ENCODE results near the gene GIT1. TPM values are rescaled to one million over a fixed set of nuclear protein-coding genes. Genes with fewer than 3 reads are reported as not detected.

The GIT1 gene
- total RNA-seq, 1 experiment from 2014 or later: 46.5 TPM

- H3K4me1 ChIP-seq: no peaks in the 10 kb centered on the region
- no peak overlapping the region for H3K4me3 ChIP-seq (ENCODE audit: low read depth, low read length)
- intact Hi-C loops (cut with micrococcal nuclease; ENCODE audit: unreplicated experiment): no loop called here
- H3K4me3 Mint-ChIP-seq (ENCODE audit: unreplicated experiment): no peak overlapping the region
- H3K36me3 ChIP-seq (ENCODE audit: control insufficient read depth, insufficient read depth, low read length): peaks cover 4% of the 10 kb centered on the region
- POLR2A ChIA-PET: interaction anchor here (1.1 kb wide), 1 partner anchor 9 kb away, joined by 3 read pairs; no protein-coding TSS in a partner anchor
- TF ChIP-seq CTCF (IDR thresholded peaks at IDR 0.05; ENCODE audit: insufficient read depth in 1 of 2, low read depth in 1 of 2, low read length in 1 of 2, severe bottlenecking in 1 of 2, unreplicated experiment in 1 of 2): no peak
- CTCF ChIA-PET: interaction anchor here (2.6 kb wide), 1 partner anchor 10 kb away, joined by 15 read pairs; the partner anchor contains the start of gene ANKRD13B
- H3K27me3 ChIP-seq (replicated peaks; ENCODE audit: control insufficient read depth, insufficient read depth, low read length): no peaks in the 10 kb centered on the region
- H3K9me3 Mint-ChIP-seq (ENCODE audit: unreplicated experiment): no peaks in the 10 kb centered on the region
- H3K4me1 Mint-ChIP-seq (ENCODE audit: low read depth, unreplicated experiment): no peaks in the 10 kb centered on the region
- no TSS peak for BruUV-seq (replicated peaks)
- H3K27me3 Mint-ChIP-seq (ENCODE audit: insufficient read depth, unreplicated experiment): no peaks in the 10 kb centered on the region
- DNase-seq: peak in 1 of 2 experiments; percentile 29
- H3K9me3 ChIP-seq: no peaks in the 10 kb centered on the region
- no peak overlapping the region for H3K27ac Mint-ChIP-seq (ENCODE audit: unreplicated experiment)
- H3K36me3 Mint-ChIP-seq (ENCODE audit: insufficient read depth, unreplicated experiment): peaks cover 12% of the 10 kb centered on the region
Measured at GRCh38 chr17:29582254-29582765, 7.1 kb downstream of the GIT1 start.

GRCh38 chr17:29581583-29582253 is 7.7 kb downstream of the GIT1 start:
- no peaks in the 10 kb centered on the region for H3K4me1 ChIP-seq
- Mint-ChIP-seq H3K9me3 (ENCODE audit: unreplicated experiment) (no peaks in the 10 kb centered on the region), H3K4me1 (ENCODE audit: low read depth, unreplicated experiment) (no peaks in the 10 kb centered on the region), H3K4me3 (ENCODE audit: unreplicated experiment) (no peak overlapping the region), H3K27me3 (ENCODE audit: insufficient read depth, unreplicated experiment) (no peaks in the 10 kb centered on the region), H3K27ac (ENCODE audit: unreplicated experiment) (no peak overlapping the region), H3K36me3 (ENCODE audit: insufficient read depth, unreplicated experiment) (peaks cover 12% of the 10 kb centered on the region)
- H3K4me3 ChIP-seq (ENCODE audit: low read depth, low read length): no peak overlapping the region
- H3K27me3 ChIP-seq (replicated peaks; ENCODE audit: control insufficient read depth, insufficient read depth, low read length): no peaks in the 10 kb centered on the region
- peaks cover 4% of the 10 kb centered on the region for H3K36me3 ChIP-seq (ENCODE audit: control insufficient read depth, insufficient read depth, low read length)
- no peaks in the 10 kb centered on the region for H3K9me3 ChIP-seq
- CTCF ChIA-PET: interaction anchor here (0.9 to 2.6 kb wide), 3 partner anchors 11 to 35 kb away, joined by 4 to 16 read pairs (median 15); partner anchors contain the start of gene ANKRD13B
- DNase-seq: peak in 1 of 2 experiments; percentile 34
- TF ChIP-seq CTCF (IDR thresholded peaks at IDR 0.05; ENCODE audit: insufficient read depth in 1 of 2, low read depth in 1 of 2, low read length in 1 of 2, severe bottlenecking in 1 of 2, unreplicated experiment in 1 of 2): no peak
- POLR2A ChIA-PET: interaction anchor here (1.1 kb wide), 1 partner anchor 10 kb away, joined by 3 read pairs; no protein-coding TSS in a partner anchor
- intact Hi-C loops (cut with micrococcal nuclease; ENCODE audit: unreplicated experiment): loop anchor here (2.0 kb wide), 2 partner anchors 35 to 197 kb away; no protein-coding TSS in a partner anchor
- no TSS peak for BruUV-seq (replicated peaks)

- TF ChIP-seq CTCF (IDR thresholded peaks at IDR 0.05; ENCODE audit: insufficient read depth in 1 of 2, low read depth in 1 of 2, low read length in 1 of 2, severe bottlenecking in 1 of 2, unreplicated experiment in 1 of 2): peak; percentile 82 to 88
- Histone ChIP-seq H3K36me3 (ENCODE audit: control insufficient read depth, insufficient read depth, low read length) (peaks cover 4% of the 10 kb centered on the region), H3K27me3 (replicated peaks; ENCODE audit: control insufficient read depth, insufficient read depth, low read length) (no peaks in the 10 kb centered on the region), H3K9me3 (no peaks in the 10 kb centered on the region), H3K4me3 (ENCODE audit: low read depth, low read length) (no peak overlapping the region), H3K4me1 (peaks cover under 1% of the 10 kb centered on the region)
- ChIA-PET POLR2A (no interaction called here), CTCF (interaction anchor here (0.6 to 2.6 kb wide), 9 partner anchors 11 to 964 kb away, joined by 3 to 16 read pairs (median 5); partner anchors contain the start of genes ABHD15, ANKRD13B and FAM222B)
- Mint-ChIP-seq H3K36me3 (ENCODE audit: insufficient read depth, unreplicated experiment) (peaks cover 13% of the 10 kb centered on the region), H3K27ac (ENCODE audit: unreplicated experiment) (no peak overlapping the region), H3K9me3 (ENCODE audit: unreplicated experiment) (no peaks in the 10 kb centered on the region), H3K27me3 (ENCODE audit: insufficient read depth, unreplicated experiment) (no peaks in the 10 kb centered on the region), H3K4me1 (ENCODE audit: low read depth, unreplicated experiment) (no peaks in the 10 kb centered on the region), H3K4me3 (ENCODE audit: unreplicated experiment) (no peak overlapping the region)
- BruUV-seq (replicated peaks): no TSS peak
- intact Hi-C loops (cut with micrococcal nuclease; ENCODE audit: unreplicated experiment): loop anchor here (1.0 to 2.0 kb wide), 3 partner anchors 11 to 199 kb away; no protein-coding TSS in a partner anchor
- peak; percentile 75 to 84 for DNase-seq
Measured at GRCh38 chr17:29579866-29580771, 9.3 kb downstream of the GIT1 start.
